SK-N-SH (cell line): ENCODE results near the gene ZC3H12A. TPM values are rescaled to one million over a fixed set of nuclear protein-coding genes. Genes with fewer than 3 reads are reported as not detected.

Experiments
- CTCF ChIA-PET: fragments of 300-600, 350-600 bp; formaldehyde crosslinking; extraction: SDS; loops from one replicate; lab custom pipeline; 2021; lab: Yijun Ruan, JAX
- POLR2A ChIA-PET: fragments of 350-600 bp; sonication (Branson Sonifier 250); formaldehyde crosslinking; extraction: SDS; loops from one replicate; lab custom pipeline; 2020; ENCODE audit warnings: antibody characterized with exemption, inconsistent platforms; lab: Yijun Ruan, JAX
- DNase-seq: peaks from one replicate; pipeline ENCODE4 v3.0.0; 2012
- H2AFZ ChIP-seq: fragments of 200-600 bp; sonication (generic); 2 replicates; pipeline ENCODE4 v1.8.1; 2016; ENCODE audit warnings: antibody characterized with exemption, mild to moderate bottlenecking, low read depth
- H3F3A ChIP-seq: fragments of 200-600 bp; sonication (generic); replicated peaks from 2 replicates; pipeline ENCODE3; 2016; ENCODE audit warnings: antibody characterized with exemption, mild to moderate bottlenecking; ENCODE audit not compliant: insufficient read depth
- H3K27ac ChIP-seq, 2 experiments: fragments of 200-500 bp in 1 of 2; fragments of 200-600 bp in 1 of 2; sonication (Bioruptor generic) in 1 of 2; sonication (generic), shearing (Covaris generic) in 1 of 2; 2 replicates each; pipeline versions ENCODE4 v1.5.1 to v1.6.1; 2014 to 2016; ENCODE audit warnings: low read depth in 2 of 2, inconsistent platforms in 1 of 2, low read length in 1 of 2, mild to moderate bottlenecking in 1 of 2, mixed read lengths in 1 of 2
- H3K27me3 ChIP-seq: fragments of 200-600 bp; sonication (generic), shearing (Covaris generic); 2 replicates; pipeline ENCODE4 v1.6.1; 2016; ENCODE audit warnings: mixed run types; ENCODE audit not compliant: insufficient read depth
- H3K36me3 ChIP-seq, 2 experiments: fragments of 200-500 bp in 1 of 2; fragments of 200-600 bp in 1 of 2; sonication (Bioruptor generic) in 1 of 2; sonication (generic) in 1 of 2; replicated peaks in 1 of 2; 2 replicates each; pipeline versions ENCODE3 to v1.5.1; 2014 to 2016; ENCODE audit warnings: low read length in 1 of 2, mild to moderate bottlenecking in 1 of 2; ENCODE audit not compliant: insufficient read depth in 2 of 2, control insufficient read depth in 1 of 2
- H3K4me1 ChIP-seq, 2 experiments: fragments of 200-500 bp in 1 of 2; fragments of 200-600 bp in 1 of 2; sonication (Bioruptor generic) in 1 of 2; sonication (generic), shearing (Covaris generic) in 1 of 2; 2 replicates each; pipeline versions ENCODE4 v1.5.1 to v1.6.1; 2014 to 2016; ENCODE audit warnings: low read depth in 1 of 2, low read length in 1 of 2, mixed run types in 1 of 2; ENCODE audit not compliant: insufficient read depth in 2 of 2, control insufficient read depth in 1 of 2
- H3K4me2 ChIP-seq: fragments of 200-600 bp; sonication (generic), shearing (Covaris generic); 2 replicates; pipeline ENCODE4 v1.6.1; 2017; ENCODE audit warnings: mixed run types
- H3K4me3 ChIP-seq, 2 experiments: fragments of 200-500 bp in 1 of 2; fragments of 200-600 bp in 1 of 2; sonication (Bioruptor generic) in 1 of 2; sonication (generic), shearing (Covaris generic) in 1 of 2; 2 replicates each; pipeline versions ENCODE4 v1.5.1 to v1.8.1; 2014 to 2016; ENCODE audit warnings: low read depth in 2 of 2, inconsistent platforms in 1 of 2, low read length in 1 of 2, mild to moderate bottlenecking in 1 of 2, mixed read lengths in 1 of 2, moderate library complexity in 1 of 2
- H3K79me2 ChIP-seq: fragments of 200-600 bp; sonication (generic); 2 replicates; pipeline ENCODE4 v1.8.1; 2017; ENCODE audit warnings: mild to moderate bottlenecking; ENCODE audit not compliant: insufficient read depth
- H3K9ac ChIP-seq: fragments of 200-600 bp; sonication (generic); 2 replicates; pipeline ENCODE4 v1.6.1; 2017; ENCODE audit warnings: mixed run types
- H3K9me2 ChIP-seq: fragments of 200-600 bp; sonication (generic); 2 replicates; pipeline ENCODE4 v1.6.1; 2017; ENCODE audit warnings: mixed run types
- H3K9me3 ChIP-seq: fragments of 200-600 bp; sonication (generic); 2 replicates; pipeline ENCODE4 v1.6.1; 2017; ENCODE audit warnings: mixed run types, mild to moderate bottlenecking, moderate library complexity
- H4K20me1 ChIP-seq: fragments of 200-600 bp; sonication (generic); 2 replicates; pipeline ENCODE4 v1.6.1; 2017; ENCODE audit warnings: mild to moderate bottlenecking, mixed run types; ENCODE audit not compliant: insufficient read depth
- FOXJ3 ChIP-seq: sonication (generic); formaldehyde crosslinking; IDR thresholded peaks from 2 replicates; pipeline ENCODE4 v1.5.1; 2020; ENCODE audit warnings: mild to moderate bottlenecking, missing genetic modification reagents
- GABPA ChIP-seq: IDR thresholded peaks from 2 replicates; pipeline ENCODE4 v1.4.0; 2012; ENCODE audit warnings: low read depth, mild to moderate bottlenecking
- NFIC ChIP-seq: IDR thresholded peaks from 2 replicates; pipeline ENCODE4 v1.4.0; 2012; ENCODE audit warnings: borderline replicate concordance
- TCF12 ChIP-seq: IDR thresholded peaks from 2 replicates; pipeline ENCODE4 v1.4.0; 2012
- WGBS: methylation state at CpG from one replicate; pipeline ENCODE4 v1.1.6; 2017; ENCODE audit warnings: low lambda C conversion rate; 5-methylcytosine and 5-hydroxymethylcytosine counted together
- polyA plus RNA-seq, 3 experiments: library from polyadenylated mRNA; depleted of rRNA; stranded (reverse); fragments of >200 nt; gene quantifications; 2 replicates each; pipeline ENCODE4 v1.2.3, GENCODE V29; 2012
- TF ChIP-seq, protein P1 (sequence below): fragments of 150-350 bp; IDR thresholded peaks from 2 replicates; pipeline ENCODE4 v1.6.1; 2016; ENCODE audit warnings: mild to moderate bottlenecking, low read depth, low read length

ZC3H12A gene
- polyA plus RNA-seq, 1 of the 3 experiments (the other 2 are of a cell fraction): 8.9 TPM

DNA sequence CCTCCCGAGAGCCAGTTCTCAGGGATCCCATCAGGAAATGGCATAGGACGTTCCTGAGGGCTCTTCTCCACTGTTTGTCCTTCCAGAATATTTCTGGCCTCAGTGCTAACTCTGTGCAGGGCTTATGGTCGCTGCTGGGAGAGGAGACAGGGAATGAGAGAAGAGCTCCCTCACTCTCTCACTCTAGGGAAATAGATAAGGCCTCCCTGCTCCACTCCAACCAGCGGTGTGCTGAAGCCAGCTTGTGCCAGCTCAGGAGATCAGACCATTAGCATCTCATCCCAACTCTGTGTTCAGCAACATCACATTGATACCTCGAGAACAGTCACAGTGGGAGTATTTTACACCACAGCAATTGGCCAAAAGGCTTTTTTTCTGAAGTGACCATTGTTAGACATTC, 49.2 kb upstream of the ZC3H12A start (continued):
- TF ChIP-seq, protein P1, sequence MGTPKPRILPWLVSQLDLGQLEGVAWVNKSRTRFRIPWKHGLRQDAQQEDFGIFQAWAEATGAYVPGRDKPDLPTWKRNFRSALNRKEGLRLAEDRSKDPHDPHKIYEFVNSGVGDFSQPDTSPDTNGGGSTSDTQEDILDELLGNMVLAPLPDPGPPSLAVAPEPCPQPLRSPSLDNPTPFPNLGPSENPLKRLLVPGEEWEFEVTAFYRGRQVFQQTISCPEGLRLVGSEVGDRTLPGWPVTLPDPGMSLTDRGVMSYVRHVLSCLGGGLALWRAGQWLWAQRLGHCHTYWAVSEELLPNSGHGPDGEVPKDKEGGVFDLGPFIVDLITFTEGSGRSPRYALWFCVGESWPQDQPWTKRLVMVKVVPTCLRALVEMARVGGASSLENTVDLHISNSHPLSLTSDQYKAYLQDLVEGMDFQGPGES: no peak

DNA sequence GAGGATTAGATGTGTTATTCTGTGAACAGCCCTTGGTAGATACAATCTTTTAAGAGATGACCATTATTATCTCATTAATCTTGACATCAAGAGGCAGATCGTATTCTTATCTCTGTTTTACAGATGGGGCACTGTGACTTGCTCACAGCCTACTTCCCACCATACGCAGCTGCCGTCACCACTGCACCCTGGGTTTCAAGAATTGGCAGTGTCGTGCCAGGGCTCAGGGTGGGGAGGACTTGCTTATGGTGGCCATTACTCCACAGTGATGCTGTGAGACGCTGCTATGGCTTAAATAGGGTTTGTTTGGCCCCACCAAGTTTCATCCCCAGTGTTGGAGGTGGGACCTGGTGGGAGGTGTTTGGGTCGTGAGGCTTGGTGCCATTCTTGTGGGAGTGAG, 45.4 kb upstream of the ZC3H12A start:
- no peak overlapping the region for H2AFZ ChIP-seq
- WGBS: 47% methylated on average over 5 of the region's 6 CpGs

DNA sequence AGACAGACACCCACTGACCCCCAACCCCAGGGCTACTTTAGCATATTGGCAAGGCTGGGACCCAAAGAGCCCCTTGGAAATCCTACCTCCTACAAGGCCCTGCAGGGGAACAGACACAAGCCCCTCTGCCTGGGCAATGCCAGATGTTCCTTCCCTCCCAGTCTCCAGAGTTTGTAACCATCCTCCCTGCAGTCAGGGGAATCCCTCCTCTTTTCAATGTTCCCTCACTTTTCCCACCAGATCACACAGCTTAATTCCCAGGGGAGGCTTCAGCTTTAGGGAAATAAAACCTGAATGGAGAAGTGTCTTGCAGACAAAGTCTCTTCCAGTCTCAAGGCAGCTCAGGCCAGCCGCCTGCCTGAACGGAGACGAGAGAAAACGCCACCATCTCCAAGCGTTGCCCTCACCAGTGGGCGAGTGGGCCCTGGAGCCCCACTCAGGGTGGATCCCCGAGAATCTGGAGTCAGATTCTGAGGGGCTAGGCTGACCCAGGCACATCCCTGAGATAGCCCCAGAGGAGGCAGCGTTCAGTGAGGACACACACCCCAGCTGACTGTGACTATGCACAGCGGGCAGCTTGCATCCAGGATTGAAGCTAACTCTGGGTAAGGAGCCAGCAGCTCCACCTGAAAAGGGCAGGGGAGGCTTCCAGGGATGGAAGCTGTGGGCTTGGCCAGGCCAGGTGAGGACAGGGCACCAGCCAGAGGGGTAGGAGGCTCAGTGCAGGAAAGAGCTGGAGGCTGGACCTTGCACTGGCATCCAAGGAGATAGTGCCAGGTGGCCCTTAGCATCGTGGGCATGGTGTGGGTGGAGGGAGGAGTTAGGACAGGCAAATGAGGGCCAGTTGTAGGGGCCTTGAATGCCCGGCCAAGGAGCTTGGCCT, 44.0 kb upstream of the ZC3H12A start:
- Histone ChIP-seq H2AFZ (no peak overlapping the region), H3K9me3 (no peaks in the 10 kb centered on the region), H3K4me3 (no peak overlapping the region), H3K9ac (no peak overlapping the region), H4K20me1 (no peaks in the 10 kb centered on the region), H3K27ac (no peak overlapping the region), H3K4me1 (no peaks in the 10 kb centered on the region), H3K27me3 (0 out of 2 replicates have a peak, but pooled peaks cover 8% of the 10 kb centered on the region), H3K4me2 (no peak overlapping the region), H3K79me2 (no peaks in the 10 kb centered on the region), H3K36me3 (no peaks in the 10 kb centered on the region), H3F3A (no peaks in the 10 kb centered on the region), H3K9me2 (no peaks in the 10 kb centered on the region)
- CTCF ChIA-PET: interaction anchor here (0.6 to 8.1 kb wide), 7 partner anchors 9 to 914 kb away, joined by 3 to 78 read pairs (median 3); no protein-coding TSS in a partner anchor
- POLR2A ChIA-PET: no interaction called here
- DNase-seq: no peak
- no peak for TF ChIP-seq TCF12
- 60% methylated on average over 7 of the region's 11 CpGs for WGBS

More for the DNA sequence above, 45.4 kb upstream of the ZC3H12A start:
- H3K9me2 ChIP-seq: no peaks in the 10 kb centered on the region
- H3K27ac ChIP-seq: no peak overlapping the region
- H3K4me3 ChIP-seq: no peak overlapping the region
- no peak overlapping the region for H3K4me2 ChIP-seq
- ChIA-PET CTCF (interaction anchor here (0.7 kb wide), 1 partner anchor 371 kb away, joined by 3 read pairs; no protein-coding TSS in a partner anchor), POLR2A (no interaction called here)
- 0 out of 2 replicates have a peak, but pooled peaks cover 8% of the 10 kb centered on the region for H3K27me3 ChIP-seq
- H3K4me1 ChIP-seq: no peaks in the 10 kb centered on the region
- no peaks in the 10 kb centered on the region for H3K9me3 ChIP-seq
- no peak for DNase-seq
- H3K79me2 ChIP-seq: no peaks in the 10 kb centered on the region
- H3F3A ChIP-seq: no peaks in the 10 kb centered on the region
- no peak overlapping the region for H3K9ac ChIP-seq
- no peaks in the 10 kb centered on the region for H4K20me1 ChIP-seq
- TF ChIP-seq GABPA (no peak), FOXJ3 (CRISPR knock-in tag) (no peak), NFIC (no peak)
- TF ChIP-seq, protein P1: no peak
- H3K36me3 ChIP-seq: no peaks in the 10 kb centered on the region
